Prostate gland (tissue), 2 donors: ENCODE data around the gene SENP7. TPM values are rescaled to one million over a fixed set of nuclear protein-coding genes. Genes with fewer than 3 reads are reported as not detected.
A peak's percentile ranks its signal among the peaks of the same experiment; 100 is the strongest.

Experiments
- DNase-seq: peaks from one replicate; pipeline ENCODE4 v3.0.0-alpha.2; 2019; ENCODE audit warnings: low spot score
- H3K27ac ChIP-seq, 2 donors: fragments of 200-600 bp; sonication (generic); 2 replicates each; pipeline ENCODE4 v1.5.1; 2017 to 2019
- H3K27me3 ChIP-seq: fragments of 200-600 bp; sonication (generic); replicated peaks from 2 replicates; pipeline ENCODE4 v1.5.1; 2019; ENCODE audit not compliant: insufficient read depth
- H3K36me3 ChIP-seq, 2 donors: fragments of 200-600 bp; sonication (generic); 1 replicate in 1 of 2; 2 replicates in 1 of 2; pipeline versions ENCODE4 v1.5.1 to v1.8.1; 2017 to 2019
- H3K4me1 ChIP-seq: fragments of 200-600 bp; sonication (generic); replicated peaks from 2 replicates; pipeline ENCODE4 v1.5.1; 2019
- H3K4me3 ChIP-seq, 2 donors: fragments of 200-600 bp; sonication (generic); 2 replicates each; pipeline ENCODE4 v1.5.1; 2017 to 2019
- H3K9me3 ChIP-seq: fragments of 200-600 bp; sonication (generic); 2 replicates; pipeline ENCODE4 v1.5.1; 2017
- CTCF ChIP-seq, 4 experiments: fragments of 200-600 bp in 2 of 4; fragments of 450-650 bp in 2 of 4; sonication (generic) in 2 of 4; IDR thresholded peaks; 1 replicate in 3 of 4; 2 replicates in 1 of 4; pipeline ENCODE4 v1.5.1; 2016 to 2019; ENCODE audit warnings: antibody characterized with exemption in 4 of 4, mild to moderate bottlenecking in 2 of 4, moderate library complexity in 2 of 4
- POLR2A ChIP-seq: fragments of 450-650 bp; IDR thresholded peaks from one replicate; pipeline ENCODE4 v1.6.1; 2016; ENCODE audit warnings: antibody characterized with exemption, mild to moderate bottlenecking
- POLR2AphosphoS5 ChIP-seq: sonication (generic); formaldehyde crosslinking; IDR thresholded peaks from one replicate; pipeline ENCODE4 v1.6.1; 2017; ENCODE audit warnings: antibody characterized with exemption
- WGBS: methylation state at CpG from one replicate; pipeline ENCODE4 v1.1.5; 2018; 5-methylcytosine and 5-hydroxymethylcytosine counted together
- intact Hi-C: fragments of 100-400 bp; cut with DNase I; formaldehyde crosslinking; loops from one replicate; pipeline ENCODE4 v1.14.2; 2022
- total RNA-seq, 2 donors: library from RNA; depleted of rRNA; stranded (reverse); fragments of >200 nt; gene quantifications; one replicate each; pipeline ENCODE4 v1.1.0, GENCODE V29; 2016

The SENP7 gene
- total RNA-seq, 2 donors from 2014 or later: 16.4 to 22.7 TPM

GRCh38 chr3:101519685-101520365, 6.8 kb upstream of the SENP7 start:
- Histone ChIP-seq H3K27me3 (no peaks in the 10 kb centered on the region), H3K9me3 (no peaks in the 10 kb centered on the region), H3K4me3 (no peak overlapping the region), H3K36me3 (no peaks in the 10 kb centered on the region), H3K27ac (no peak overlapping the region), H3K4me1 (no peaks in the 10 kb centered on the region)
- TF ChIP-seq POLR2A (no peak), CTCF (IDR thresholded peaks at IDR 0.05) (no peak), POLR2AphosphoS5 (no peak)
- 86% methylated on average over 6 of the region's 6 CpGs for WGBS
- intact Hi-C loops: loop anchor here (10.0 kb wide), 1 partner anchor 165 kb away; the partner anchor contains the start of gene RPL24
- no peak for DNase-seq

DNA sequence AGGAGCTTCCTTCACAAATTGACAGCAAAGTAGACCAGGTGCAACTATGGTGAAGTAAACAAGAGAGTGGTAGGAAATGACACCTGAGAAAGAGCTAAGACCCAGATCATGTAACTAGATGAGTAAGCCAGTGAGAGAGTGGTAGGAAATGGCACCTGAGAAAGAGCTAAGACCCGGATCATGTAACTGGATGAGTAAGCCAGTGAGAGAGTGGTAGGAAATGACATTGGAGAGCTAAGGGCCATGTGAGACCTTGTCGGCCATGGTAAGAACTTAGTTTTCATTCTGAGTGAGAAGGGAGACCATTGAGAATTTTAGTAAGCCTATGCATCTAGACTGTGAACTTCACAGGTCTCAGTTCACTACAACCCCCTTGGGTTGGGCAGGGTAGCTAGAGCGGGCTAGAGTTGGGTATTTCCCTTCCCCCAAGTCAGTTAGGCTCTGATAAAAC, 5.4 kb upstream of the SENP7 start:
- H3K27ac ChIP-seq: no peak overlapping the region
- no peak overlapping the region for H3K4me3 ChIP-seq
- DNase-seq: no peak
- no peaks in the 10 kb centered on the region for H3K27me3 ChIP-seq
- no peaks in the 10 kb centered on the region for H3K9me3 ChIP-seq
- WGBS: 88% methylated on average over 3 of the region's 3 CpGs
- H3K36me3 ChIP-seq: no peaks in the 10 kb centered on the region
- no peaks in the 10 kb centered on the region for H3K4me1 ChIP-seq
- TF ChIP-seq CTCF (IDR thresholded peaks at IDR 0.05) (no peak), POLR2AphosphoS5 (no peak), POLR2A (no peak)
- intact Hi-C loops: loop anchor here (10.0 kb wide), 1 partner anchor 166 kb away; the partner anchor contains the start of gene RPL24

DNA sequence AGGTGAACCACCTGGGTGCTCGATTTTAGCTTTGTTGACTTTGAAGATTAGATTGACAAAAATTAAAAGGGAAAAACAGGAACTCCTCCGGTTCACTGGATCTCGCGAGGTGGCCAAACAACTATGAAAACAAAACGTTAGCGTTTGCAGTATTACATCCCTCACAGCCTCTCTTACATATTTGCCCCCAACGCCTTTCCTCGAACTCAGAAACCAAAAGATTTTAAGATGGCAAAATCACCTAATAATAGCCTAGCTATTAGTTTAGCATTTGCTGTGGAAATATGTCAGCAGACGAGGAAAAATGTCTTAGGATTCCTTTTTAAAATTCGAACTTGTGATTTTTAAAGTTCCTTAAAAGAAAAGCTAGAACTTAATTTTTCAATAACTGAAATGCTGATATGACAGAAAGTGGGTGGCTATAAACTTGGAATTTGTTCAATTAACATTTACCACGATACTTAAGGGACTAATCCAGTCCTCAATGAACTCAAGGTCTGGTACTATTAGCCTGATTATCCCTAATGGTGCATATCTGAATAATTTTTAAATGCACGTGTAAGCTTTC, 491 bp upstream of the SENP7 start:
- WGBS: 17% methylated on average over 12 of the region's 12 CpGs
- Histone ChIP-seq H3K4me3 (peak overlapping the region; percentile 63 to 68), H3K36me3 (no peaks in the 10 kb centered on the region), H3K4me1 (no peaks in the 10 kb centered on the region), H3K9me3 (no peaks in the 10 kb centered on the region), H3K27me3 (no peaks in the 10 kb centered on the region), H3K27ac (peak overlapping the region; percentile 93 to 96)
- TF ChIP-seq POLR2AphosphoS5 (no peak), CTCF (IDR thresholded peaks at IDR 0.05) (no peak), POLR2A (no peak)
- no peak for DNase-seq
- intact Hi-C loops: loop anchor here (10.0 kb wide), 1 partner anchor 171 kb away; the partner anchor contains the start of gene RPL24

DNA sequence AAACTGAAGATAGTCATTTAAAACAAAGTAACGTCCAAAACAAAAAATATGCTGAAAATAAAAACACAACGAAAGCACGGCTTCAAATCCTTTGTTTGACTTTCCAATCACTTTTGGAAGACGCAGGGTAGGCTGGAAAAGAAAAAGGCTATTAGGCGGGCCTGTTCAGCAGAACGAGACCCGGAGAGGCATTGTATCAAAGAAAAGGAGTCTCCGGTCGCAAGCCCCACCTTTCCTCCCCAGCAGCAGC, 691 bp downstream of the SENP7 start:
- peak overlapping the region; percentile 93 to 96 for H3K27ac ChIP-seq
- intact Hi-C loops: loop anchor here (10.0 kb wide), 1 partner anchor 172 kb away; the partner anchor contains the start of gene RPL24
- peak overlapping the region; percentile 63 to 68 for H3K4me3 ChIP-seq
- H3K9me3 ChIP-seq: no peaks in the 10 kb centered on the region
- H3K36me3 ChIP-seq: no peaks in the 10 kb centered on the region
- no peak for DNase-seq
- 1% methylated on average over 9 of the region's 9 CpGs for WGBS
- TF ChIP-seq POLR2A (no peak), POLR2AphosphoS5 (peak; percentile 6), CTCF (IDR thresholded peaks at IDR 0.05) (no peak)
- no peaks in the 10 kb centered on the region for H3K27me3 ChIP-seq
- H3K4me1 ChIP-seq: no peaks in the 10 kb centered on the region

DNA sequence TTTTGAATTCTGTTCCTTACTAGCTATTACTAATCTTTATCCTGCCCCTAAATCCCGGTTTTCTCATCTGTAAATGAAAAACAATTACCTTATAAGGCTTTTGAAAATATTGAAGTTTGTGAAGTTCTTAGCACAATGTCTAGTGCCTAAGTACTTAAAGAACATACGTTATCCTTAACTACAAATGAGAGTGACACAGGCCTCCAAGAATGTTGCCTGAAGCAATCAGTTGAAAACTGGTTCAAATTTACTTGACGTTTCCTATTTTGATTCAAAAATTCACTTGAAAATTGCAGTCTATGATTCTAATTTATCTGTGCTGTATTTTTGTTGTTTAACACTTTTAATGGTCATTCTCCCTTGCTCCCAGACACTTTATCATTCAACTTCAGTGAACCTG, 3.2 kb downstream of the SENP7 start:
- no peaks in the 10 kb centered on the region for H3K9me3 ChIP-seq
- H3K4me3 ChIP-seq: no peak overlapping the region
- TF ChIP-seq POLR2AphosphoS5: no peak
- TF ChIP-seq POLR2A: no peak
- TF ChIP-seq CTCF (IDR thresholded peaks at IDR 0.05): no peak
- no peaks in the 10 kb centered on the region for H3K4me1 ChIP-seq
- 88% methylated on average over 3 of the region's 3 CpGs for WGBS
- intact Hi-C loops: loop anchor here (10.0 kb wide), 1 partner anchor 175 kb away; the partner anchor contains the start of gene RPL24
- no peak overlapping the region for H3K27ac ChIP-seq
- H3K36me3 ChIP-seq: no peaks in the 10 kb centered on the region
- no peak for DNase-seq
- H3K27me3 ChIP-seq: no peaks in the 10 kb centered on the region
